Eye (tissue), 1 donor: Measurements from ENCODE around the gene OPCML.

ENCODE experiments used
- DNase-seq: peaks from one replicate; pipeline ENCODE4 v3.0.0-alpha.2; 2015

OPCML gene

DNA sequence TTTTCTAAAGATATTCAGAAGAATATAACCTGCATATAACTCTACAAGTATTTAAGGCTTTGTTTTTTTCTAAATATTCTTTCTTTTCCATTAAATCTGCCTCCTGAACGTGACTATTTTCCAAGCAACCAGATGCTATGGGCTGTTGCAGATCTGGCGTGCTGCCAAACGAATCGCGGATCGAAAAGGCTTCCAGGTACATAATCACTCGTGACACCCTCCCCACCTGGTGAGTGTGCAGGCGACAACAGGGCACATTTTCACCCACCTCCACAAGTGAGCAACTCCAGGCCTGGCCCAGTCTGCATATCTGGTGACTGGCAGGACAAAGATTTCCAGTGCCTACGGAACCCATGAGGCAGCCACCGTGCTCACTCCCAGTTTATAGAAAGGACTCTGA is 660.1 kb downstream of the OPCML start:
- no peak for DNase-seq

DNA sequence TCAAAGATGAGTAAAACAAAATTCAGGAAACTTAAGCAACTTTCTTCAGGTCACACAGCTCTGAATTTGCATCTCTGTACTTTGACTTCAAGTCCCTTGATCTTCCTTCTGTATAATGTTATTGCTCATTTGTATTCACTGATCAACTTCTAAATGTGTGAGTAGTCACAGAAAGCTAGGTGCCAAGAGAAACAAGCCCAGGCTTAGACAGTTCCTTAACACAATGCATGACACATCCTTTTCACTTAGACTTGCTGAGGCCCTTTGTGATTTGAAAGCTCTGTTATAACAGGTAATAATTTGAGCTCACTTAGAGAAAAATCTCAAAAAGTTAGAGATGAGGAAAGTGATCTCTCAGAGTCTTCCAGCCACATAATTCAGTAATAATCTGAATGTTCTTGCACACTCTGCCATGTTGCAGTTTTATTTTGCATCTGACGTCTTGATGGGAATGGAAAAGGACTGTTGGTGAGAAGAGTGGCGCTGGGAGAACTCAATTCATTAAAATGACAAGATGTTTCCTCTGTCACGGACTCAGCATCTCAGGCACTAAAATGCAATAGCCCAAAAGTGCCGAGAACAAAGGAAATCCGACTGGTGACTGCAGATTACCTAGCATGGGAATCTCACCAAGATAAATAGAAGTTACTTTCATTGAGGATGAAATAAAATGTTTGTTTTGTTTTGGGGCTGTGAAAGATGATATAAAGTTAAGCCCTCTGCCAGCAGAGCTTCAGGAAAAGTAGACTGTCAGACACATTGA is 665.3 kb downstream of the OPCML start:
- peak; percentile 45 for DNase-seq

DNA sequence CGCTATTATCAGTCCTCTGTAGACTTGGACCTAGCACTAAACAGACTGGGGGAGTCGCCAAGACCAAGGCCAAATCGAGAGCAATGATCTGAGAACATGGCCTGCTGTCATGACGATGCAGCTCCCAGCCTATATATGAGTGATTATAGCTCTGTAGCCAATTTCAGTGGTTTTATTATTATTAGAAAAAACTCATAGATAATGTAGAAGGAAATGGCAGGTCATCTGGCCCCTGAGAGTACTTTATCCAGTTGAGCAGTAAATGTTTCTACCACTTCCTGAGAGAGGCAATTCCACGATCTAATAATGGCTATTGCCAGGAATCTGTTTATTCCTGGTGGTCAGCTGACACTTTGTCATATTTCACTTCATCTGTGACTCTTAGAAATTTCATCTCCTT is 666.7 kb downstream of the OPCML start:
- no peak for DNase-seq

DNA sequence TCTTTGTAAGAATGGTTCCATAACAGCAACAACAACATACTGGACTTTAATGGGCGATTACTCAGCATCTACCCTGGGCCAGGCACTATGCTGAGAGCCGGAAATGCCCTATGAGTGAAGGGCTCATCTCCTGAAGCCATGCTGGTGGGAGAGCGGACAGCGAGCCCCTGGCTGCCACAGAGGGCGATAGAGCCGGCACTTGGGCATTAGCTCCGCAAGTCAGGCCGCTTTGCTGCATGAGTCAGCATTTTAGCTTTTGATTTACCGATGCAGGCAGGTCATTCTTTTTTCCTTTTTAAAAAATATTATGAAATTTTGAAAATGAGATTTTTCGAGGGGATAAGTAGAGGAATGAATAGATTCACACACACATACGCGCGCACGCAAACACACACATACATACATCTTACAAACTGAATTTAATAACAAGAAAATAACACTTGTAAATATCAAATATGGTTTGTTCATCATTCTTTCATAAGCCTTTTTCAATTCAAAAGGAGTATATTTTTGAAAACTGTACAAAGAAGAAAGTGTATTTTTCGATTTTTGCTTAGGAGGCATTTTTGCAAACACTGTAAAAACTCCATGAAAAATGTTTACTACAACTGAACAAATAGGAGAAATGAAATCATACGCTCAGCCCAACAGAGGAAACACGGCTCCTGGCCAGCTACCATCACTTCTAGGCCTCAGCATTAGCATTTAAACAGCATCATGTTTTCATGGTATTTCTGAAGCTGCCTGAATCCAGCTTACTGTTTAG is 667.3 kb downstream of the OPCML start:
- DNase-seq, result no peak

DNA sequence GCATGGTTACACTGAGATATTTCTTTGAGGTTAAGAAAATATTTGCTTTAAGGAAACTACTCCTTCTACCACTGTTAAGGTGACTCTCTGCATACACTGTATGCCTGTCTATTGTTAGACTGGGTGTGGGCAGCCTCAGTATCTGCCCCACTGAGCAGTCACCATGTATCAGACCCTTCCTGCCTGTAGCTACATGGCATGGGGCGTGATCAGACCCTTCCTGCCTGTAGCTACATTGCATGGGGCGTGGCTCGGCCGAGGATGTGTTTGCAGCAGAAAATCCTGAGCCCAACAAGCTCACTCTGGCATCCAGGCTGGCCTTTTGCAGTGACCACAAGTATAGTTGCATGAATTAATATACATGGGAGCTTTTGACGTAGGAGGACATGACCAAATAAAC is 669.4 kb downstream of the OPCML start:
- no peak for DNase-seq

DNA sequence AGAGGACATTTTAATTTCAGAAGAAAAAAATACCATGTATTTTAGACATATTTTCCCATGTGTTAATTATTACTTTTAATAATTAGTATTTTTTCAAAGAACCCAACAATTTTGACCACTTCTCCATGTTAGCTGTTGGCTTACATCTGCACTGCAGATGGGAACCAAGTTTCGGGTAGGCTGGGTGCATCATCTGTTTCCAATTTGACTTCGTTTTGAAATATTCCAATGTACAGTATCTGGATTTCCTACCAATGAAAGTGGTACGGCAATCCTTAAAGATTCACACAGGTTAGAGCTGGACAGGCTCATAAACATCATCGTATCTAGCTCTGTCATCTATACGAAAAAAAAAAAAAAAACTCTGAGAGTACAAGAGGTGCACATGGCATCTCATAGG is 670.2 kb downstream of the OPCML start:
- DNase-seq, result no peak

DNA sequence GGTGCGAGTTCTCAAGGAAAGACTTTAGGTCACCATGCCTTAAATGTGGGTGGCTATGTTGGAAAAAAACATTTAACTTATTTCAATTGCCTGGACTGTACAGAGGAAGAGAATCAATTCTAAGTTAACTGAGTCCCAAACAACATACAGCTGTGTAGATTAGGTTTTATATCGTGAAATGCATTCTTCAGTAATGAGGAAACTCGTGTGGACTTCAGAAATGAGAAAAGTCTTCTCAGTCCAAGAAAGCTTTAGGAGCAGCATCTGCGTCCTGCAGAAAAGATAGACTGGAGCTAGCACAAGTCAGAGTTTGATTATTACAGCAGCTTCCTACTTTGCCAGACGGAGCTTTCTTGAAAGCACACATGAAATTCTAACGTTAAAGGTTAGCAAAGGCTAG is 673.0 kb downstream of the OPCML start:
- no peak for DNase-seq

DNA sequence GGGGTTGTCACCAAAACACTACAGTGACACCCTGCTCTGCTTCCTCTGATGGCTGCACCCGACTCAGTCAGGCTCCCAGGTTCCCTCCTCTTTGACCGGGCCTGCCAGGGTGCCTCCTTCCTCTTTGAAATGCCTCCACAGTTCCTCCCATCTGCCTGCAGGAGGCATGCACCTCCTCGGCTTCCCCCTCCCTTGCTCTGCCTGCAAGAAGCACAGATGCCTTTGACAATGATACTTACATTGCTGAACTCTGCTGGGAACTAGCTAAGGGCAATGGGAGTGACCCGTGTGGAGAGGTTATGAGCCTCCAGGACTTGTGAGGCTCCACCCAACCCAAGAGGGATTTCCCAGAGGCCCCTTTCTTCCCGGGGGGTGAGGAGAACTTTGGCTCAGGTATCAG is 674.1 kb downstream of the OPCML start:
- DNase-seq, result peak; percentile 45

DNA sequence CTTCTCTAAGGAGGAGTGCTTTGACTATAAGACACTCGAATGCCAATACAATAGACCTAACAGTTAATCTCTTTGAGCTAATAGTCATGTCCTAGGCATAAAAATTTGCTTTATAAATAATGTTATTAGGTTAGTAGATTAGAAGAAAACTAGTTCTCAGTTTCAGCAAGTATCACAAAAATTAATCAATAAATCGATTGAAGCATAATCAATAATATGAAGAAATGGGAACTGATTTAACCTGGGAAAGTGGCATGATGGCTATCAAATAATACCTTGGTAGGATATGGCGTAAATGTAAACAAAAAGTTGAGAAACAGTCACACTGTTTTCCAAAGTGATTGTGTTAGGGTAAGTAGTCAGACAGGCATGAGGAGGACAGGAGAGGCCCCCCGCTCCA is 676.3 kb downstream of the OPCML start:
- no peak for DNase-seq

DNA sequence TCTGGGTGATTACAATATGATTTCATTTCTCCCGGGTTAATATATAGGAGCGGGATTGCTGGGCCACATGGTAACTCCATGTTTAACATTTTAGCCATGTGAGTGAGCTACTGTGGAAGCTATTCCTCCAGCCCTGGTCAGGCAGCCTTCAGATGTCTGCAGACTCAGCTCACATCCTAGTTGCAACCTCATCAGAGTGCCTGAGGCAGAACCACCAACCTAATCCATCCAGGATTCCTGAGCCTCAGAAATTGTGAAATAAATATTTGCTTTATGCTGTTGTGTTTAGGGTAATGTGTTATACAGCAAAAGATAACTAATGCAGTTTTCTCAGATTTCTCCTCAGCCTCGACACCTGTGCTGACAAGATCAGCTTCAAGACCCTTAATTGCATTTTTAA is 676.8 kb downstream of the OPCML start:
- DNase-seq, result no peak

DNA sequence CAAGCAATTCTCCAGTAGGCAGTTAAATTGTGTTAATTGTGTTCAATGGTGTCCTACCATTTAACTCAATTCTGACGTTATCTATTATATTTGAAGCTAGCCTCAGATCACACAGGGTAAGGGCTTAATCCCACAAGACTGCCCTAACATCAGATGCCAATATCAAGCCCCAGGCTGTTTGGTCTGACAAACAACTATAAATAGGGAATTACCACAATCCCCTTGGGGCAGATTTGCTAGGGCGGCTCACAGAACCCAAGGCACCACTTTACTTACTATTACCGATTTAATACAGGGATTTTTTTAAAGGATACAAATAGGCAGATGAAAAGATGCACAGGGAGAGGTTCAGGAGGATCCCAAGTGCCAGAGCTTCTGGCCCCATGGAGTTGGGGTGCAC is 678.4 kb downstream of the OPCML start:
- DNase-seq, result peak; percentile 27

DNA sequence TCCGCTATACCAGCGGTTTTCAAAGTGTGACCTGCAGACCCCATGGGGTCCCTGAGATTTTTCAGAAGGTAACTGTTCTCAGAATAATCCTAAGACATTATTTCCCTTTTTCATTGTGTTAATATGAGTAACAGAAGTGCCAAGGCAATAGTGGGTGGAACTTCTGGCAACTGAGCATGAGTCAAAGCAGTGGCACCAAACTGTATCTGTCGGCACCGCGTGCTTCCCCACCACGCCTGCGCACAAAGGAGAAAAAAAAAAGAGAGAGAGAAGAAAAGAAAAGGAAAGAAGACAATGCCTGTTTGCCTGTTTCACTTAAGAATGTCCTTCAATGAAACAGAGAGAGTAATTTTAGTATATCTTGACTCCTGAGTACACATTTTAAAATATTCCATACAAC is 679.9 kb downstream of the OPCML start:
- no peak for DNase-seq

DNA sequence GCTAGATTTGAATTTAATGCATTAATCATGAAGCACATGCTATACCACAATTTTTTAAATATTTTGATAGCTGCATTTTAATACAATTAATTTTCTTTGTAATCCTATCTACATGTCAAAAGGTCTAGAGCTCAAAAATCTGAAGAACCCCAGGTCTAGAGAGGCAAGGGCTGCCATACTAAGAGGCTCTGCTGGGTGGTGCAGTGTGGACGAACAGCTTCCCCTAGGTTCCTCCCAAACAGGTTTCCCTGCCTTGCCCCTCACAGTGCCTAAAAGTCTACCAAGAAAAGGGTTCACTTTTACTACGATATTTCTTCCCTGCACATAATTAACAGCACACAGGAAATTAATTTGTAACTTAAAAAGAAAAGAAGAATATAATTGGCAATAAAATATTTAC is 681.1 kb downstream of the OPCML start:
- DNase-seq, result no peak

DNA sequence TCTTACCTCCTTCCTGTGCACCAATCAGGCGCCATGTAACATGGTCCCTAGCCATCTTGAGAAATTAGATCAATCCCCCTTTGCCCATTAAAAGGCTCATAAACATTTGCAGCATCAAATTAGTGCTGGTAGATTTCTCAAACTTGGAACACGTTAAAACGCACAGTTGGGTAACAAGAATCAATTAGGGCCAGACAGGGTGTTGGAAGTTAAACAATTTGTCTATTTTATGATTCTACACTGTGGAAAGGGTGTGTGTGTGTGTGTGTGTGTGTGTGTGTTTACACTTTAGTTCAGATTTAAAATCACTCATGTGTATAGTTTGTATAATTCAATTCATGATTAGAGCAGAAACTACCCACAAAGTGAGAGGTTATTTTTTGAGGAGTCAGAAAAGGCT is 682.0 kb downstream of the OPCML start:
- DNase-seq, result no peak

DNA sequence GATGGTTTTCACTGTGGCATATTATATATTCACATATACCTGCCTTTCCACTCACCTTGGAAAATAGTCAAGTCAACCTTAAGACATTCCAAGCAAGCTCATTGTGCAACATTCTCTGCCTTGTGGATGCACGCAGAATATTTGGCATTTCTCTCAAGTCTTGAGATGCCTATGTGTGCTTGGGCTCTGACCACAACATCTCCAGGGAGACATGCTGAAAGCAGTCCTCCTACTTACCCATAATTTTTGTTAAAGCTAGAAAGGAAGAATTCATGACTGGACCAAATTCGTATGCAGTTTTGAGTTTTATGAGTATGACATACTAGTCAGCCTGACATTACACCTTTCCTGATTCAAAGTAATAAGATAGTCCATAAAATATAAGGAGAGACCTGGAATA is 684.0 kb downstream of the OPCML start:
- DNase-seq, result no peak

DNA sequence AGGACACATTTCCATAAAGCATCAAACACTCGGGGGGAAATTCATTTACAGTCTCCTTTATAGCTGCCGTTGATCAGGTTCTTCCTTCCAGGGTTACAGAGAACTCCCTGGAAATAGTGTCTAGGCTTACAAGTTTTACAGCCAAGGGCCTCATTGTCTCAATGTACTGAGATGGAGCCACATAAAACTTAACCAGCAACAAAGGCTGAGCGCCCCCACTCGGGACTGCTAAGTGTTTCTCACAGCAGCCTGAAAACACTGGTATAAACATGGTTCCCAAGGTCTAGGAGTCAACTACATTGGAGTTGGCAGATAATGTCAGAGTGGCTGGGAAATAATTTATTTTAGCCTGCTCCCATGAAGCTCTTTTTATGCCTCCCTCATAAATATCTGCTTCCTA is 686.2 kb downstream of the OPCML start:
- DNase-seq, result no peak

DNA sequence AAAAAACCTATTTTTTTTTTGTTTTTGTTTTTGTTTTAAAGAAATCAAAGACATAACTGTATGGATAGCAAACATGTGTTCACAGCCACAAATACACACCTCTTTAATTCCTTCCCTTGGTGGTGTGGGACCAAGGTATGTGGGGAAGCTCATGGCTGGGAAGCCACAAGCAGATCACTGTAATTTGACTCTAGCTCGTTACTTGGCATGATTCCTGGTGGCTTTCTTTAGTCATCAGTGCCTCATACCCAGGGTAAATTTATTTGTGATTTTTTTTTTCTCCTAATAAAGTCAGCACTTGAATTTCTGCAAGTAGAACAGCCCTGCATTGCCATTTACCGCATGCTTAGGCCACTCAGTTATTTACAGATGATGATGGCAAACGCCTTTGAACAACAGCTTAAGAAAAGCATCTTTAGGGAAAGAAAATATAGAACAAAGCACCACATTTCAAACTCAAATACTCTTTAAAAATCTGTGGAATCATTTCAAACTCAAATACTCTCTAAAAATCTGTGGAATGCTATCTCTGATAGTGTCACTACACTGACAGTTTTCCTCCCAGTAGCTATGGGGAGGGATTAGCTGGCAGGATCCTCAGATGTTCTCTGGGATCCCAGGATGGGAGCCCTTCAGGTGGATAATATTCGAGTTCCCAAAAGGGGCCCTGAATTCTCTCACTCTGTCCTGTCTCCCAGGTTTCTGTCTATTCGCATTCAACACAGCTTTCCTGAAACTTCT is 687.2 kb downstream of the OPCML start:
- DNase-seq, result peak; percentile 48

DNA sequence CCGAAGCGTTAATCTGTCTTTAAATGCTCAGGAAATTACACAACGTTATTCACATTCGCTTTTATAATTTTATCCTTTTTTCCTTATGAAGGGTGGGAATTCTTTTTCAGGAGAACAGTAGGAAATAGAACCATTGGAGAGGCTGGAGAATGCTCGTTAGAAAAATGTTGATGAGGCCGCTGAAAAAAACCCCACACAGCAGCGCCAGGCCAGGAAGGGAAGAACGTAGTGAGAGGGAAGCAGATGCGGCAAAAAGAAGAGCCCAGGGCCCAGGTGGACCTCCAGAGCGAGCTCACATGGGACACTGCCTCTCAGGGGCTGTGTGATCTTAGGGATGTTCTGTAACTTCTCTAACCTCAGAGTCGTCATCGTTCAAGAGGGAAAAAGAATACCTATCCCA is 691.6 kb downstream of the OPCML start:
- no peak for DNase-seq

DNA sequence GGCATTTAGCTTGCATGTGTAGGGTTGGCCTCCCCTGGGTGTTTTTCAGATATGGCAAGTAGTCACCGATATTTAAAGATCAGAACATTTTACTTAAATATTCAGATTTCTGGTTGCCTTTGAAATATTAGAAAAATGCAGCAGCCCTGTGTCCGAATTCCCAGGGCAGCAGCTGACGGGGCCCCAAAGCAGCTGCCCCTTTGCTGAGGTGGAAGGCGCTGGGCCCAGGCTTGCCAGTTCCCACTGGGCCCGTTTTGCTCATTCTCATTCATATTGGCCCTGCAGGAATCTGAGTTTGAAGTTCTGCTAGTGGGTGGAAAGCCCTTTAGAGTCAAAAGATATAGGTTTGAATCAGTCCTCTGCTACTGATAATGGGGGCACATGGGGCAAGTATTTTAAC is 692.1 kb downstream of the OPCML start:
- no peak for DNase-seq

DNA sequence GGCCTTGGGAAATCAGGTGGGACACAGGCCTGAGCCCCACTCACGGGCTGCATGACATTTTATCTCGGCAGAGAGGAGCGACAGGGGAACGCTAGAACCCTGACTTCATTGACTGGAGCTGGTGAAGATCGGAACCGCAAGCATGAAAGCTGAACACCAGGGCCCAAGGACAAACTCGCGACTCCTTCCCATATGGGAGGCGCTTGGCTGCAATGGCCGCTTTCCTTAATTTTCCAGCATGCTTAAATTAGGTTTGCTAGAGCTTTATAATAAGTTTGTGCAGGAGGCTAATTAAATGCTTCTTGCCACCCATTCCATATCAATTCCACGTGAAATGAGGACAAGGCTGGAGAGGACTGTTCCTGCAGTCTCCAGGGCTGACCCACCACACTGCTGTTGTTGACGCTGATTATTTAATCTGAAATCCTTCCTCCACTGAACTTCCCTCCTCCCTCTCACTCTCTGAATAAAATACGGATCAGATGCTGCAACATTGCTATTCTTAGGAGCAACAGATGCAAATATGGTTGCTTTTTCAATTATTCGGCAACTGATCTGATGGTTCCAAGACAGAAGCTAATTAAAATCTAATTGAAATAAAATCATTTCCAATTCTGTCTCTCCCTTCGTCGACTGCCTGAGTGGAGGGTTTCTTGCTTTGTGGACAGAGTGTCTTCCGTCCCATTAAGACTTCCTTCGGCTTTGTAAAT is 692.9 kb downstream of the OPCML start:
- DNase-seq, result no peak

DNA sequence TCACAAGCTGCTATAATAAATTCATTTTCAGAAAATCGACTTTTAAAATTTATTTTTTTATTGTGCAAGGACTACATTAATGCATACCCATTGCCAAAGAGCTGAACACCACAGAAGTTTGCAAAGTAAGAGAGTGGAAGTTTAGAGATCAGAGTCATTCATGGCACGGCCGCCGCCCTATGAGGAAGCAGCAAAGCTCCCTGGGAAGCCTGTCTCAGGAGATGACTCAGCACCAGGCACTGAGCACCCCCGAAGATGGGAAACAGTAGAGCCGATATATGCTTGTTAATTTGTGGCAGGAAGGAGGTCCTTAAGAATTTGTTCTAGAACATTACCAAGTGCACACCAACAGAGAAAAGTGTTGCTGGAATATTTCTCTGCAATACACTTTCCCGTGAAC is 693.7 kb downstream of the OPCML start:
- DNase-seq, result no peak

DNA sequence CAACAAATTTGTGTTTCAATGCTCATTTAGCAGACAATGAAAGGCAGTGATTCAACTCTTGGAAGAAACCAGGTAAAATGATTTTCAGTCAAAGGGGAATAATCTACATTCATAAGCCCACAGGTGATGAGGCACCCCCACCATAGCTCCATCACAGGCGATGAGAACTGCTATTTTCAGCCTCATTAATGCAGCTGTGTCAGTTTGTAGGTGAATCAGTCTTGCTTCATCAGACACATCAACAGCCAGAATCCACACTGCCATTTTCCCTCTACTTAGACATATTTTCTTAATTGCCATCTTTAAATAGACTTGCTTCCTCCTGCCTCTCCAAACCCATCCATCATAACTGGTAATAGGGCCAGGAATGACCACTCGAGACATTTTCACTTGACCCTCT is 701.0 kb downstream of the OPCML start:
- no peak for DNase-seq

DNA sequence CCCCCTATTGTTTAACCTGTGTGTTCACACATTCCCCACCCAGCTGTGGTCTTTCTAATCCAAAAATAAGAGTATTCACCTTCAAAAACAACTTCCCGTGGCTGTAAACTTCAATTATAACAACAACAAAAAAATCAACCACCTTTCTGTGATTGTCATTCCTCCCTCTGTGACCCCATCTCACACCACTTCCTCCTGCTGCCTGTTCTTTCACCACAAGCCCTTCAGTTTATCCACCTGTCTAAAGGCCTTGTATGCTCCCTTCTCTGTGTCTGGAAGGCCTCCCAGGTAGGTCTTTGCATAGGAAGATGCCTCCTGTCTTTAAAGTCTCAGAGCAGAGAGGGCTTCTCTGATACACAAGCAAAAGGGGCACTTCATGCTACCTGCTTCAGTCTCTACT is 707.7 kb downstream of the OPCML start:
- DNase-seq, result no peak
